Left lung (tissue), 14 donors: ENCODE measurements around the gene NT5DC4. TPM values are rescaled to one million over a fixed set of nuclear protein-coding genes. Genes with fewer than 3 reads are reported as not detected.

Experiments
- ATAC-seq: fragments of 200-7000 bp; cut with Tn5 transposase; one replicate; pipeline ENCODE4 v1.9.1; 2020; ENCODE audit warnings: moderate library complexity
- DNase-seq, 4 donors: peaks; one replicate each; pipeline ENCODE4 v3.0.0-alpha.2; 2013 to 2020
- H3K27ac ChIP-seq, 2 donors: fragments of 200-600 bp; sonication (generic) in 1 of 2; one replicate each; pipeline versions ENCODE4 v1.5.0 to v1.8.0; 2020 to 2021
- H3K27me3 ChIP-seq, 2 donors: fragments of 200-600 bp; sonication (generic) in 1 of 2; one replicate each; pipeline versions ENCODE4 v1.5.0 to v1.8.0; 2020 to 2021
- H3K36me3 ChIP-seq, 2 donors: fragments of 200-600 bp; sonication (generic) in 1 of 2; one replicate each; pipeline versions ENCODE4 v1.5.0 to v1.8.0; 2020 to 2021
- H3K4me1 ChIP-seq, 2 donors: fragments of 200-600 bp; one replicate each; pipeline ENCODE4 v1.8.0; 2021
- H3K4me3 ChIP-seq, 2 donors: fragments of 200-600 bp; sonication (generic) in 1 of 2; one replicate each; pipeline versions ENCODE4 v1.5.0 to v1.8.0; 2020 to 2021; ENCODE audit warnings: mild to moderate bottlenecking in 1 of 2
- H3K9me3 ChIP-seq, 2 donors: fragments of 200-600 bp; sonication (generic) in 1 of 2; one replicate each; pipeline versions ENCODE4 v1.5.0 to v1.8.0; 2020 to 2021
- CTCF ChIP-seq, 2 donors: fragments of 200-600 bp; sonication (generic) in 1 of 2; IDR thresholded peaks; one replicate each; pipeline versions ENCODE4 v1.5.0 to v1.8.0; 2021; ENCODE audit warnings: antibody characterized with exemption in 2 of 2
- intact Hi-C, 2 donors: fragments of 100-400 bp; cut with DNase I; formaldehyde crosslinking; loops; one replicate each; pipeline versions ENCODE4 v1.11.2 to v1.14.2; 2022
- long read RNA-seq, 12 donors: library from polyadenylated mRNA in 2 of 12; unstranded in 2 of 12; transcript quantifications; one replicate each; pipeline ENCODE4 v2.0.0 and lab custom pipeline, GENCODE V29; 2019 to 2026
- polyA plus RNA-seq, 6 donors: library from polyadenylated mRNA; unstranded; fragments of 120-200 nt; gene quantifications; one replicate each; pipeline ENCODE4 v1.2.1, GENCODE V29; 2013; ENCODE audit not compliant: insufficient read length in 6 of 6
- total RNA-seq, 2 donors: library from RNA; stranded (reverse); fragmentation: NEBNext Ultra II Directional; extraction: Animal tissue kit (Norgen Biotek cat#: 25700); gene quantifications; one replicate each; pipeline ENCODE4 v1.2.1, GENCODE V29; 2021
- donor health status: DM: no; HTN: yes; CAD: no.
- donor health status: DM: no; HTN: no; CAD: no.

The NT5DC4 gene
- total RNA-seq: 1 to 10 TPM in 1 of 2 donors, under 1 TPM in 1; 0.60 to 1.1 TPM
- polyA plus RNA-seq: under 1 TPM in 2 of 6 donors, not detected in 4; 0.08 to 0.15 TPM
- long read RNA-seq, donor 1: 0 reads
- long read RNA-seq, donor 2: 0 reads
- long read RNA-seq, donor 3, partial matches to known transcripts: 15 of 15 reads
- long read RNA-seq, donor 3, other reads (novel, unspliced or antisense): 0 of 15 reads
- long read RNA-seq, donor 4: 0 reads
- long read RNA-seq, donor 5: 0 reads
- long read RNA-seq, donor 6, partial matches to known transcripts: 15 of 15 reads
- long read RNA-seq, donor 6, other reads (novel, unspliced or antisense): 0 of 15 reads
- long read RNA-seq, donor 7: 0 reads
- long read RNA-seq, donor 8: 0 reads
- long read RNA-seq, donor 9: 0 reads
- long read RNA-seq, donor 10: 0 reads
- long read RNA-seq, donor 11: 0 reads
- long read RNA-seq, donor 12: 0 reads

DNA sequence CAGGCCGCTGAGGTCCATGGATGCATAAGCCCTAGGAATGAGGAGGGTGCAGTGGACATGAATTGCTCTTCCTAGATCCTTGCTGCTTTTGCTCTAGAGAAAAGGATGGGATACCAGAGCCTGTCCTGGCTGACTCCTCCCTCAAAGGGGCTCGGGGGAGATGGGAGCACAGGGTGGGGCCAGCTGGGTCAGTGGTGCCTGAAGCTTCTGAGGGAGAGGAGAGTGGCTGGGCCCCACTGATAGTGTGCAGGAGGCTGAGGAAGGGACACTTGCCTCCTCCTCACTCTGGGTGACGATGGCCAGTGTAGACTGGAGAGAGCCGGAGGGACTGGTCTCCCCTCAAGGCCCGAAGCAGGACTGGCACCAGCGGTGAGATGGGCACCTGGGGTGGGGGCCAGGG, at the start of gene NT5DC4:
NT5DC4 (plus strand) TSS at position 236 of the 400 bp plus-strand sequence; CDS start at position 296, 60 bp downstream.
- intact Hi-C loops: loop anchor here in 1 of 2 donors (10.0 kb wide), 1 partner anchor 116 kb away; no protein-coding TSS in a partner anchor
- ATAC-seq: no peak
- H3K27ac ChIP-seq: no peak within 1 kb of the TSS
- peaks cover 0 to 13% of the 10 kb centered on the region in 2 donors for H3K4me1 ChIP-seq
- no peaks in the 10 kb centered on the region for H3K9me3 ChIP-seq
- no peak for TF ChIP-seq CTCF (IDR thresholded peaks at IDR 0.05)
- no peaks in the 10 kb centered on the region for H3K36me3 ChIP-seq
- peak in 1 of 4 donors; percentile 27 for DNase-seq
- H3K27me3 ChIP-seq: no peaks in the 10 kb centered on the region
- H3K4me3 ChIP-seq: no peak within 1 kb of the TSS

GRCh38 chr2:112671801-112672200, 49.0 kb upstream of the NT5DC4 start:
- no peaks in the 10 kb centered on the region for H3K9me3 ChIP-seq
- H3K27ac ChIP-seq: no peak overlapping the region
- DNase-seq: no peak
- intact Hi-C loops: no loop called here
- H3K27me3 ChIP-seq: no peaks in the 10 kb centered on the region
- no peak for TF ChIP-seq CTCF (IDR thresholded peaks at IDR 0.05)
- H3K36me3 ChIP-seq: no peaks in the 10 kb centered on the region
- ATAC-seq: no peak
- peaks cover 0 to 55% of the 10 kb centered on the region in 2 donors for H3K4me1 ChIP-seq
- no peak overlapping the region for H3K4me3 ChIP-seq

GRCh38 chr2:112673008-112673407, 47.8 kb upstream of the NT5DC4 start:
- no peak for TF ChIP-seq CTCF (IDR thresholded peaks at IDR 0.05)
- no peak overlapping the region for H3K4me3 ChIP-seq
- H3K36me3 ChIP-seq: no peaks in the 10 kb centered on the region
- H3K27me3 ChIP-seq: no peaks in the 10 kb centered on the region
- no peak overlapping the region for H3K27ac ChIP-seq
- ATAC-seq (no peak), DNase-seq (no peak)
- H3K9me3 ChIP-seq: no peaks in the 10 kb centered on the region
- peaks cover 0 to 55% of the 10 kb centered on the region in 2 donors for H3K4me1 ChIP-seq
- intact Hi-C loops: no loop called here

- H3K4me1 ChIP-seq: peaks cover 0 to 55% of the 10 kb centered on the region in 2 donors
- H3K9me3 ChIP-seq: no peaks in the 10 kb centered on the region
- intact Hi-C loops: no loop called here
- H3K27ac ChIP-seq: peak overlapping the region in 1 of 2 donors; percentile 85
- ATAC-seq: peak; percentile 82
- peak overlapping the region in 1 of 2 donors; percentile 3 for H3K4me3 ChIP-seq
- peak; percentile 17 to 88 (median 70) for DNase-seq
- no peak for TF ChIP-seq CTCF (IDR thresholded peaks at IDR 0.05)
- H3K36me3 ChIP-seq: no peaks in the 10 kb centered on the region
- no peaks in the 10 kb centered on the region for H3K27me3 ChIP-seq
These were observed 46.6 kb upstream of the NT5DC4 start for GRCh38 chr2:112674229-112674628.

GRCh38 chr2:112679484-112679883, 41.3 kb upstream of the NT5DC4 start:
- H3K9me3 ChIP-seq: no peaks in the 10 kb centered on the region
- no peak overlapping the region for H3K27ac ChIP-seq
- no peaks in the 10 kb centered on the region for H3K27me3 ChIP-seq
- no peak for DNase-seq
- no peak for TF ChIP-seq CTCF (IDR thresholded peaks at IDR 0.05)
- H3K4me3 ChIP-seq: no peak overlapping the region
- H3K4me1 ChIP-seq: peaks cover 0 to 57% of the 10 kb centered on the region in 2 donors
- no peak for ATAC-seq
- intact Hi-C loops: no loop called here
- H3K36me3 ChIP-seq: no peaks in the 10 kb centered on the region
